HPDE6-E6E7 (cell line): Measurements from ENCODE around the gene DCC.
A peak's percentile ranks its signal among the peaks of the same experiment; 100 is the strongest.

Source experiments
- DNase-seq: peaks from one replicate; pipeline ENCODE4 v3.0.0; 2011; ENCODE audit warnings: missing footprints; ENCODE audit errors: extremely low spot score

The DCC gene, protein sequence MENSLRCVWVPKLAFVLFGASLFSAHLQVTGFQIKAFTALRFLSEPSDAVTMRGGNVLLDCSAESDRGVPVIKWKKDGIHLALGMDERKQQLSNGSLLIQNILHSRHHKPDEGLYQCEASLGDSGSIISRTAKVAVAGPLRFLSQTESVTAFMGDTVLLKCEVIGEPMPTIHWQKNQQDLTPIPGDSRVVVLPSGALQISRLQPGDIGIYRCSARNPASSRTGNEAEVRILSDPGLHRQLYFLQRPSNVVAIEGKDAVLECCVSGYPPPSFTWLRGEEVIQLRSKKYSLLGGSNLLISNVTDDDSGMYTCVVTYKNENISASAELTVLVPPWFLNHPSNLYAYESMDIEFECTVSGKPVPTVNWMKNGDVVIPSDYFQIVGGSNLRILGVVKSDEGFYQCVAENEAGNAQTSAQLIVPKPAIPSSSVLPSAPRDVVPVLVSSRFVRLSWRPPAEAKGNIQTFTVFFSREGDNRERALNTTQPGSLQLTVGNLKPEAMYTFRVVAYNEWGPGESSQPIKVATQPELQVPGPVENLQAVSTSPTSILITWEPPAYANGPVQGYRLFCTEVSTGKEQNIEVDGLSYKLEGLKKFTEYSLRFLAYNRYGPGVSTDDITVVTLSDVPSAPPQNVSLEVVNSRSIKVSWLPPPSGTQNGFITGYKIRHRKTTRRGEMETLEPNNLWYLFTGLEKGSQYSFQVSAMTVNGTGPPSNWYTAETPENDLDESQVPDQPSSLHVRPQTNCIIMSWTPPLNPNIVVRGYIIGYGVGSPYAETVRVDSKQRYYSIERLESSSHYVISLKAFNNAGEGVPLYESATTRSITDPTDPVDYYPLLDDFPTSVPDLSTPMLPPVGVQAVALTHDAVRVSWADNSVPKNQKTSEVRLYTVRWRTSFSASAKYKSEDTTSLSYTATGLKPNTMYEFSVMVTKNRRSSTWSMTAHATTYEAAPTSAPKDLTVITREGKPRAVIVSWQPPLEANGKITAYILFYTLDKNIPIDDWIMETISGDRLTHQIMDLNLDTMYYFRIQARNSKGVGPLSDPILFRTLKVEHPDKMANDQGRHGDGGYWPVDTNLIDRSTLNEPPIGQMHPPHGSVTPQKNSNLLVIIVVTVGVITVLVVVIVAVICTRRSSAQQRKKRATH (N-terminal part only)

DNA sequence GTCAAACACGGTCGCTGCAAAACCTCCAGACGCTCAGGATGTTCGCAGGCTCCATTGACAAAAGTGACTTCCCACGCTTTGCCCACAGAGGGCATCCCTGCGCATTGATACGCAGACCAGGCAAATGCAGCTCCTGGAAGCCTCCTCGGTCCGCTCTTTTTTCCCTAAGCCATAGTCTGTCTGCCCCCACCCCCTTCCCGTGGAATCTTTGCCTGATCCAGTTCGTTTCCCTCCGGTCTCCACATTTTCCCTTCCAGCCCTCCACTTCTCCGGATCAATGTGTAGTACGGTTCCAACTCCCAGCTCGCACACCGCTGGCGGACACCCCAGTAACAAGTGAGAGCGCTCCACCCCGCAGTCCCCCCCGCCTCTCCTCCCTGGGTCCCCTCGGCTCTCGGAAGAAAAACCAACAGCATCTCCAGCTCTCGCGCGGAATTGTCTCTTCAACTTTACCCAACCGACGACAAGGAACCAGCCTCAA lies at the start of gene DCC:
Gene DCC, plus strand, starts transcription at position 307 of the 481 bp plus-strand sequence. CDS start 591 bp downstream, outside the sequence.
- peak; percentile 5 for DNase-seq

DNA sequence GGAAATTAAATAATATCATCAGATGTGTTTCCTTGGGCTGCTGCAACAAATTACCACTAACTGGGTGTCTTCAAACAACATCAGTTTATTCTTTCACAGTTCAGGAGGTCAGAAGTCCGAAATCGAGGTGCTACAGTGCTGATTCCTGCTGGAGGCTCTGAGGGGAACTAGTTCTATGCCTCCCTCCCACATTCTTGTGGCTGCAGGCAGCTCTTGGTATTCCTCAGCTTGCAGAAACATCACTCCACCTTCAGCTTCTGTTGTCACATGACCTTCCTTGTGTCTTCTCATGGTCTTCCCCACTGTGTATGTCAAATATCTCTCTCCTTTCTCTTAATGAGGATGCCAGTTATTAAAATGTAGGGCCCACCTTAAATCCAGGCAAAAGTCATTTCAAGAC lies 29.3 kb upstream of the DCC start:
- no peak for DNase-seq

DNA sequence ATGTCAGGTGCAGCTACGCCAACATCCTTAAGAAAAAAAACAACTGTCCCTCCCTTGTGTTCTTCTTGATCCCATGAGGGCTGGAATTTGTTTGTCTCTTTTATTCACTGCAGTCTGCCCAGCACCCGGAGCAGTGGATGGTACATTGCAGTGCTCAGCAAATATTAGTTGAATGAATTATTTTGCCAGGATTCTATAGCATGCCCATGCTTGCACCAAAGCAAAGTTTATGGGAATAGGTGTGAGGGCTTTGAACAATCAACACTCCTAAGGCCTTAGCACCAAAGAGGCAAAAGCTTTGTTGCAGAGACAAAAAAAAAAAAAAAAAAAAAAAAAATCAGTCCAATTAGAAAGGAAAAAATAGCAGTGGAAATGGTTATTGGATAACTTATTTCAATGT lies 28.7 kb upstream of the DCC start:
- DNase-seq: no peak

DNA sequence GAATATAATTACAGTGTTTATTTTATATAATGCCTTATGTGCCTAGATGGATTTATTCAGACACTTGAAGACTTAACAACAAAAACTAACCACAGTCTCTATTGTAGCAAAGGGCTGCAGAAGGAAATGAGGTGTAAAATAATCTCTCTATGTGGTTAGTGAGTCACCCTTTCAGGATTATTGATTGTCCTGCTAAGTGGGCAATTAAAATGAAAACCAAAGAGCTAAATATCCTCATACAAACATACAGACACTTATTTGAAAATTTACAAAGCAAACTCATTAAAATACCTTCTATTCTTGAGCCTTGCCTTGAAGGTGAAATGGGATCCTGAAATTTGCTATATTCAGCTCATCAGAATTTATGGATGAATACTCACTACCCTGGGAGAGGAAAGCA lies 27.7 kb upstream of the DCC start:
- peak; percentile 14 for DNase-seq

DNA sequence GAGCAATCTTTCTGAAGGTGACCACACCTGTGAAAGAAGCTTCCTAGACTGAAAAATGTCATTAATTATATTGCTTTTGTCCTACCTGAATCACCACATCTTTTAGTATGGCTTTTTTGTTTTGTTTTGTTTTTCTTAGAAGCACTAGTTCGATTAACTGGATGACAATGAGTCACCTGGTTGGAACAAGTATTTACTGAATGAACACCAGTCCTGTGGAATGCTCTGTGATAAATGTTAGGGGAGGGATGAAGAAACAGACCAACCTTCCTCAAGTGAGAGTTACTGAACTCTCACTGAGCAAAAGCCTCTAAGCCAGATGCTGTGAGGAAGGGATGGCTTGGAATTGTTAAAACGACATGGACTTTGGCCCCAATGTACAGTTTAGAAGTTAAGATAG lies 26.8 kb upstream of the DCC start:
- DNase-seq: no peak

DNA sequence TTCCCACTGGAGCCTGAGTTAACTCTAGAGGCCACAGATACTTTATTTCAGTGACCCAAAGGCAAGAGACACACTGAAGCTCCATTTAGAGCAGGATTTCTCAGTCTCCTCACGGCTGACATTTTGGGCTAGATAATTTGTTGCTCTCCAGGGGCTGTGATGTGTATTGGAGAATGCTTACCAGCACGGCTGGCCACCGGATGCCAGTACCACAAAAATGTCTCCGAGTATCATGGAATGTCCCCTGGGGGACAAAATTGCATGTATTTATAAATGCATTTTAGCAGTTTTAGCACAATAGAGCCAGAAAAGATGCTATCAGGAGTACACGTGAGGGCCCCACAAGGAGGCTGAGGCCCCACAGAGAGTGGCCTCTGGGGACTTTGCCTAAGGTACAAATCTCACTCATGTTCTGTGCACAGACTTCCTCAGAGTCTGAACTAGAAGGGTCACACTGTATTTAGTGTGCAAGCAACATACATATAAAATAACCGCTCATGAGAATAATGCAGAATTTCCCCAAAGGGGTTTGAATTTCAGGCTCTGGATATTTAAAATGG lies 20.5 kb upstream of the DCC start:
- no peak for DNase-seq

DNA sequence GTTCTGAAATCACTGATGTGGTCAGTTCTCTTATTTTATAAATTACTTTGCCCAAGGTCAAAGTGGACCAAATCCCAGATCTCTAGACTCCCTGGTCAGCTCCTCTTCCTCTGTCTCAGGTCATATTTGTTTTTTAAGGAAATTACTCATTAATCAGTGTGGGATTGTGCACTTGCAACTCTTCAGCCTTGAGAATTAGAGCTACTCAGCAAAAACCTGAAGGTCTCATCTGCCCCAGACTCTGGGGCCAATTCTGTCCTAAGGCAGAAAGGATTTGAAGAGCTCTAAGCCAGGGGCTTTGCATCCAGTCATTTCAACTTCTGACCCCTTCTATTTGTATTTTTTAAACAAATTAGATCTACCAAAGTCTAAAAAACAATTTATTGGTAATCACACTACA lies 17.7 kb upstream of the DCC start:
- no peak for DNase-seq

DNA sequence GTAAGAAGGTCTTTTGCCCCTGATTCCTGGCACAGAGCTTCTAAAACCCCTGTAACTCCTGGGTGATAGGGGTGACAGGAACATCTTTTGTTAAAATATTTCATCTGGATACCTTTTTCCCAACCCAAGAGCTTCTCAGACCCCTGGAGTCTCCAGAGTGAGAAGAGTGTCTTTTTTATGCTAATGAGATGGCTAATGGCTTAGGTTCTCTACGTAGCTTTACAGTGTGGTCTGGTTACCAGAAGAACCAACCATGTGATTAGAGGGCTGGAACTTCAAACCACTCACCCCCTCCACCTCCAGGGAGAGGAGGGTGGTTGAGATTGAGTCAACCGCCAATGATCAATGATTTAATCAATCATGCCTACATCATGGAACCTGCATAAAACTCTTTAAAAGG lies 16.2 kb upstream of the DCC start:
- DNase-seq: no peak

DNA sequence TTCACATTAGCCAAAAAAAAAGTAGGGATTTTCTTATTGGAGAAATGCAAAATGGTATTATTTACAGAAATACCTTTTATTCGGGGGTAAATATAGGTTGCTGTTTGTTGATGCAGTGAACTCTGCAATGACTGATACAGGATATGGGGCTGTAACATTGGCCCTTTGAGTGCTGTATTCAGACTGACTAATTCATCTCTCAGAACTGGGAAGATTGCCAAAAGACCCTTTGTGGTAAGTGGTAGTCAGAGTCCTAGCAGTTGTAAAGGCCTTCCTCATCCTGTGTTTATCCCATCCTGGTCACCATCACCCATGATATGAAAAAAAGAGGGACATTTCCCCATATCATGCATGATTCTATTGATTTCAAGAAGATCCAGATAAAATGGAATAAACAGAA lies 14.0 kb upstream of the DCC start:
- DNase-seq: no peak

DNA sequence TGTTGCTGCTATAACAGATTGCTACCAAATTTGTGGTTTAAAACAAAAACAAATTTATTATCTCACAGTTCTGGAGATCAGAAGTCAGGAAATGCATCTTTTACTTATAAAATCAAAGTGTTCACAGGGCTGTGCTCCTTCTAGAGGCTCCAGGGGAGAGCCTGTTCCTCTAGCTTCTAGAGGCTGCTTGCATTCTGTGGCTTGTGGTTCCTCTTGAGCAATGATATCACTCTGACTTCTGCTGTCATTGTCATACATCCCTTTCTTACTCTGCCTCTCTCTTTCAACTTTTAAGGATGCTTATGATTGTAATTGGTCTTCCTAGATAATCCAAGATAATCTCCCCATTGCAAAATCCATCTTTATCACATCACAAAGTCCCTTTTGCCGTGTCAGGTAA lies 6.1 kb upstream of the DCC start:
- no peak for DNase-seq

DNA sequence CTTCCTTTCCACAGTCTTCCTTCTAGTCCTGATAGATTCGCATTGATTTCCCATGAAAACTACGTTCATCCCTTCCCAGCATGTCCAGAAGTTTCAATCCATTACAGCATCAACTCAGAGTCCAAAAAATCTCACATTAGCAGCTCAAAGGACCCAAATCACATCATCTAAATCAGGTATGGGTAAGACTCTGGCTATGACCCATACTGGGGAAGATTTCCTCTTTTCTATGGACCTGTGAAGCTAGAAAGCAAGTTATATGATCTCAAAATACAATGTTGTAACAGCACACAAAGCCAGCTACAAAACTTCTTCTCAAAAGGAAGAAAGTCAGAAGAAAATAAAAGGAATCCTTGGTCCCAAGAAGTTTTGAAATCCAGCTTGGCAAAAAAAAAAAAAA lies 5.7 kb upstream of the DCC start:
- no peak for DNase-seq

DNA sequence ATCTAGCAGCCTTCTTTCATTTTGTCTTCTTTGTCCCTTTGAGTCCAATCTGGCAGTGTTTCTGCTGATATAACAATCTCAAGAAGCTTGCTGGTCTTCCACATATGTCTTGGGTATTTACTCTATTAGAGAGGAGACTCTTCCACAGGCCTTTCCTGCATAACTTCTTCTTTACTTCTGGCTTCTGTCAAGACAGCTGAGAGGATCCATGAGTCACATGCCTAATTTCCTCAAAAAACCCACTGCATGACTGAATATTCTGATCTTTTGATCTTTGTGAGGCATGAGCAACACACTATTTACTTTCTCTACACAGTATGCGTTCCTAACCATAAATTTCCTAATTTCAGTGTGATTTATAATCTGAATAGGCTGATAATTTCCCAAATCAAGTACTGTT lies 5.1 kb upstream of the DCC start:
- DNase-seq: no peak

DNA sequence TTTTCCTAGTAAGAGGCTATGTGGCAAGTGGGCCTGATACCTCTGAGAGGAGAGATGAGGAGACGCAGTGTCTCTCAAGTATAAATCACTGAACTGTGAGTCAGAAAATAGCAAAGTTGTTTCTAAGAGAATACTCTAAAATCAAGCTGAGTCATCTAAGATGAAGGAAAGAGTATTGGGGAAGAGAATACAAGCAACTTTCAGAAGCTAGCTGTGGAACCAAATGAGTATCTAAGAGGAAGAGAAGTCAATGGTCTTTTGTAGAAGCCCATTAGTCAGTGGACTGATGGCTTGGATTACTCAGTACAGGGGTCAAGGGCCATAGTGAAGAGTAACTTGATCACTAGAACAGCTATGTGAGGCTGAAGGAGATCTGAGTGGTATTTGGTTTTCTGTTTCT lies 2.7 kb upstream of the DCC start:
- no peak for DNase-seq

DNA sequence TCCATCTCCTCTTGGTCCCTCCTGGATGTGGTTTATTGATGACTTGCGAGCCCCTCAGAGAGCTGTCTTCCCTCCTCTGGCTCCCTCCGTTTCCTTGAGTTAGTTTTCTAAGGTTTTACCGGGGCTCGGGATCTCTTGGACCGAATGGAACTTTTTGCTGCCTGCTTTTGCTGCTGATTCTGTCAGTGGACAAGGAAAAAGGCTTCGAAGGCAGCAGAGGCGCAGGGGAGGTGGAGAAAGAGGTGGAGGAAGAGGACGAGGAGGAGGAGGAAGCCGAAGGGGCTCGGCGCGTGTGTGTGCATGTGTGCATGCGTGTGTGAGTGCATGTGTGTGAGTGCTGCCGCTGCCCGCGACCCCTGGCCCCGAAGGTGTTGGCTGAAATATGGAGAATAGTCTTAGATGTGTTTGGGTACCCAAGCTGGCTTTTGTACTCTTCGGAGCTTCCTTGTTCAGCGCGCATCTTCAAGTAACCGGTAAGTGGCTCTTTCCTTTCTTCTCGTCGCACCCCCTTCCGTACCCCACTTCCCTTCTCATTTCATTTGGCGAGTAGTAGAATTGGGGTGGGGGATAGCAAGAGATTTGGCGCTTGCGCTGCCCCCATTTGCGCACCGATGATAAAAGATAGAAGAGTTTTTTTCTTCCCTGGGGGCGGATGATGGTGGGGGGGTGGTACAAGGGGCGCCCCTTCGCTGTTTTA lies 557 bp downstream of the DCC start:
- no peak for DNase-seq

DNA sequence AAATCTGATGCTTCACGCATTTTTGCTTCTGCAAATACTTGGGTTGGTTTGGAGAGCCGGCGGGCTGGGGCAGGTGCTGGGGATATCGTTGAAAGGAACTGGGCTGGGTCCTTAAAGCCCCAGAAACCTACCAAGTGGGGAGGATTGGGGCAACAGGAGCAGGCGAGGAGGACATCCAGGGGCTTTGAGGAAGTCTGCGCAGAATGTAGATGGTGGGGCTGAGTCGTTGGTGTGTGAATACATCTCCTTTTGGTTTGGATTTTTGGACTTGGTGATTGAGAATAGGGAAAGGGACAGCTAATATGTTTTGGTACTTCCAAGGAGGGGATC lies 1.1 kb downstream of the DCC start:
- DNase-seq: no peak

DNA sequence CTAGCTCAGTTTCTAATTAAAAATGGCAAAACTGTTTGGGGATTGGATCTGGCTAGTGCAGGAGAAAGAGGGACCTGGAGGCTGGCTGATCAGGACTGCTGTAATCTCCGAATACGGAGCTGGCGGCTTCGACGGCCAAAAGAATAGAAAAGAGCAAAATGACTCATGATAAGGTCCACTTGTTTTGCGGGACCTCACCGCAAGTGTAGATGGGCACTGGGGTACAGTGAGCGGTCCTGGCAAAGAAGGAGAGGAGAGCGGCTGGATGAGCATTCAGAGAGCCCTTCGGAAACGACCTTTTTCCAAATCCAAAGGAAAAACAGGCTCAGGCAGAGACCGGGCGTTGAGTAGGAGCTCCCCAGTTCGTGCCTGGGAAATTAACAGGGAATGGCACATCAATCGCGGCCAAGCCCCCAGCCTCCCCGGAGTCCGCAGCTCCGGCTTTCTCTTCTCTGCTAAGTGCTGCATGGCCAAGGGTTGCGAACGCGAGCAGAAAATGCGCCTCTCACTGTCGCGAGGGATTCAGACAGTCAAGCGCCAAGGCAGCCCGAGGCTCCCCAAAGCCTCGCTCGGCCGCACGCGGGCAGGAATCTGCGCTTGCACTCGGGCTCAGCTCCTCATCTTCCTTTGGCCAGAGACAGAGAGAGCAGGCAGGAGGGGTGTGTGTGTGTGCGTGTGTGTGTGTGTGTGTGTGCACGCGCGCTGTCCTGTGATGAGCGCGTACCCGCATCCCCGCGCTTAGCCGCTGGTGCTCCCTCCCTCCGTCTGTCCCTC lies 1.8 kb downstream of the DCC start:
- DNase-seq: no peak

DNA sequence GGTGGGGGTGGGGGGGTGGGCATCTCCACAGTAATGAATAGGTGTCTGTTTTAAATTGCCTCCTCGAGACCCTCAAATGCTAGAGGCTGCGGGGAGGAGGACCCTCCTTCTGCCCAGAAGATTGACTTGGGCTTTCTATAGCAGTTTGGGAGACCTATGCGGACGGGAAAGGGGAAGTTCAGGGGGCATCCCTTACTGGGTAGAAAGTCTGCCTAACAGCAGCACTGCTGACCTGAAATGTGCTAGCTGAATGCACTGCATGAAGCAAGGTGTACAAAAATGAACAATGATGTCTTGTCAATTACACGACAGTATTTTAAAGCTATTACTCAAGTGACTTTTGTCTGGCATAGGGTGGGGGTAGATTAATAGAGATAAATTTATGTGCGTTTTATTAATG lies 2.5 kb downstream of the DCC start:
- DNase-seq: no peak

DNA sequence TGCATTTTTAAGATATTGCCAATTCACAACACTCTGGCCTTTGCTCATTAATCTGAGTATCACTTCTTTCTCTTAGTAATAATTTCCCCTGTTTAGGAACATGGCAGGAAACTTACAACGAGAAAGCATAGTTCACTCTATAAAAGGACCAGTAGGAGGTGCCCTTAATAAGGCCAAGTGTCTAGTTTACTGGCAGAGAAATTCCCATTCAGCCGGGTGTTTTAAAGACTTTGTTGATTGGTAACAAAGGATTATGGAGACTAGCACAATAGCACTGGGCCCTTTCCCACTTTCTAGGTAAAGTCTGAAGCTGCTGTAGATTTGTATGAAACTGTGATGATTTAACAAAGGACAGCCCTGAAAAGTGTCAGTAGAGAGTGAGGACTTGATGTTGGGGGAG lies 3.1 kb downstream of the DCC start:
- DNase-seq: no peak

DNA sequence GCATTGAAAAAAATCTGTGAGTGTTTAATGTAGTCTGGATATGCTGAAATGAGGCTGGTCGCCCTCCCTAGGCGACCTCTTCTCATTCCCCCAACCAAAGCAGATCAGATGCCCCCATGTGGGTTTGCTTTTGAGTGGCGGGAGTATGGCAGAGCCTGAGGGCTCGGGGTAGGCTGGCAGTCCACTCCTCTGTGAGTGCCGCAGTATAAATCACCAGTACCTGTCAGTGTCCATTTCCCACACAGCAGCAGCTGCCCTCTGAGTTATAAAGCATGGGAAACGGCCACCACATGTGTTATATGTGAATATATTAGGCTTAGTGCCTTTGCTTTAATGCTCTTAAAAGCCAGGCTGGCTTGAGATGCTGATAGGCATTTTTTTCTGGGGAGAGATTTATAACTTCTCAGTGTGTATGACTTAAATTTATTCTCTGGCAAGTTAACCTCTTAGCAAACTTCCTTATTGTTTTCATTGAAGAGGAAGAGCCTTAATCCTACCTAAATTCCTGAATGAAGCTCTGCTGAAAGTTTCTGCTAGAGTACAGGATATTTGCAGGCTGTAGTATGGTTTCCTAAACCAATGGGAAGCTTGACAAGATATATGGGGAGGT lies 3.8 kb downstream of the DCC start:
- no peak for DNase-seq

DNA sequence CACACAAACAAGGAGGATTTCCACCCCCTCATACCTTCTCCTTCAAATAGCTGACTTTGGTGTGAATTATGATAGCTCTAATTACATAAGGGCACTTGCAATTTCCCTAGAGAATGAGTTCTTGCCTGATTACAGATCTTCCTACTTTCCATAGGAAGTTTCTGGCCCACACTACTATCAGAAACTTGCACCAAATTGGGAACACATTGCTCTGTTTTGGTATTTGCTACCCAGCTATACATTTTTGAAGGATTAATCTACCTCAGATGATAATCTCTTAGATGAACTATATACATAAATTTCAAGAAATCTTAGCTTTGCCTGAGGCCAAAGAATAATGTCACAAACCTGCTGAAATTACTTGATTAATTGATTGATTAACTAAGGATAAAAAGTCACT lies 4.9 kb downstream of the DCC start:
- no peak for DNase-seq
